Hematopoietic multipotent progenitor cell treated with erythropoietin and hydrocortisone succinate and interleukin-3 and kit ligand, for 6 days (in vitro differentiated cells): ENCODE measurements around the gene CFAP299.
"Not testable (repeated sequence)": the region's sequence is repeated elsewhere in the genome, so short reads cannot be mapped to it uniquely, and the experiment has no call there.

Source experiments
- DNase-seq: peaks from one replicate; pipeline ENCODE4 v3.0.0-alpha.2; 2015

Gene CFAP299

GRCh38 chr4:80393246-80393969, 57.9 kb downstream of the CFAP299 start:
- no peak for DNase-seq

- no peak for DNase-seq
Measured at GRCh38 chr4:80393970-80394250, 58.4 kb downstream of the CFAP299 start.

DNA sequence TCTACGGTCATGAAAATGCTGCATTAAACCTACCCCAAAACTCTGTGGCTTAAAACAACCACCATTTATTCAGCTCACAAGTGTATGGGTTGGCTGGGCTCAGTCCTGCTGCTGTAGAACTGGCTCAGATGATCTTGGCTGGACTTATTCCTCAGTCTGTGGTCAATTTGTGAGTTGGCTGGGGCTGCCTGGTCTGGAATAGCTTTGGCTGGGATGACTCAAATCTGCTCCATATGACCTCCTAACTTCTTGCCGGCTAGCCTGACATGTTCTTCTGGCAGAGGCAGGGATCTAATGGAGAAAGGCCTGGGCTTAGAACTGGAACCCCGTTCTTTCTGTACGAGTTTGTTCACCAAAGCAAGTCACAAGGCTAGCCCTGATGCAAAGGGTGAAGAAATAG, 71.7 kb downstream of the CFAP299 start:
- no peak for DNase-seq

DNA sequence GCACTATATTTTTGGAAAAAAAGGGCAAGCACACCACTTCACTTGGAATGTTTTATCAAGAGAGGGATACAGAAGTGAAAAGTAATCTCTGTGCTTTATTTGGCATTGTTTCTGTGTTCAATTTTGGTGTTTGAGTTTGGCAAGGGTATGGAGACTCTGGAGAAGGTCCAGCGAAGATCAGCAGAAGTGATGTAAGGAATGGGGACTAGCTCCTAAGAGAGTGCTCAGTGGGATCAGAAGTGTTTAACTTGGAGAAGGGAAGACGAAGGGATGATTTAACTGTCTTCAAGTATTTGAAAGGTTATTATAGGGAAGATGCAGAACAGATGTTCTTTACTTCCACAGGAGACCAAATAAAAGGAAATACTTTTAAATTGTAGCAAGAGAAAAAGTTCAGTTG, 74.3 kb downstream of the CFAP299 start:
- DNase-seq, result no peak

- no peak for DNase-seq
Measured at GRCh38 chr4:80412322-80412721, 76.8 kb downstream of the CFAP299 start.

- DNase-seq, result no peak
Measured at GRCh38 chr4:80413086-80413485, 77.6 kb downstream of the CFAP299 start.

GRCh38 chr4:80417019-80417418, 81.5 kb downstream of the CFAP299 start:
- DNase-seq, result no peak

DNA sequence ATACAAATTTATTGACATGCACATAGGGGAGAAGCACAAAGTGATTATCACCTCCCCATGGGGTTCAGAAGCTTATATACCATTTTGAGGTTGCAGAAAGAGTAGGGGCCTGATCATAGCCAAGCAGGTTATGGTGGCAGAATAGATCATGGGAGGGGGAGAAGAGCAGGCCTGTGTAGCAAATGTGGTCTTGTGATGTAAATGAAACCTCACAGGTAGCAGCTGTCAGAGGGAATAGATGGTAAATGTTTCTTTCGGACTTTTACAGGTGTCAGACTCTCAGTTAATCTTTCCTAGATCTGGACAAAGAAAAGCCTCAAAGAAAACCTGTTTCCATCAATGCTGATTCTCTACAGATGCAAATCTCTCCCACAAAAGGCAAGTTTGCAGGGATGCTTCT, 84.4 kb downstream of the CFAP299 start:
- DNase-seq, result no peak

DNA sequence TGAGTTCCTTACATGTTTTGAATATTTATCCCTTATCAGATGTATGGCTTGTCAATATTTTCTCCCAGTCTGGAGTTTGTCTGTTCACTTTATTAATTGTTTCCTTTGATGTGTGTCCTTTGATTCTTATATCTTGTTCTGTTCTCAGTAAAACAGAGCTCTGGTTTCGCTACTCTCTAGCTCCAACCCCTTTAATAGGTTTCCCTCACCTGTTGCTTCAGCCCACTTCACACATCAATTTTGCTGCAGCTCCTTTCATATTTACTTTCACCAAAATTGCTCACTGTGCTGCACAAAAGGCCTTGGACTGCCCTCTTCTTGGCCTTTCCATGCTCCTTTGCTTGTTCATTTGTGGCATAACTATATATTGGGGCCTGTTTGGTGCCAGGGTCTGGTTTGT, 85.1 kb downstream of the CFAP299 start:
- DNase-seq, result no peak

DNA sequence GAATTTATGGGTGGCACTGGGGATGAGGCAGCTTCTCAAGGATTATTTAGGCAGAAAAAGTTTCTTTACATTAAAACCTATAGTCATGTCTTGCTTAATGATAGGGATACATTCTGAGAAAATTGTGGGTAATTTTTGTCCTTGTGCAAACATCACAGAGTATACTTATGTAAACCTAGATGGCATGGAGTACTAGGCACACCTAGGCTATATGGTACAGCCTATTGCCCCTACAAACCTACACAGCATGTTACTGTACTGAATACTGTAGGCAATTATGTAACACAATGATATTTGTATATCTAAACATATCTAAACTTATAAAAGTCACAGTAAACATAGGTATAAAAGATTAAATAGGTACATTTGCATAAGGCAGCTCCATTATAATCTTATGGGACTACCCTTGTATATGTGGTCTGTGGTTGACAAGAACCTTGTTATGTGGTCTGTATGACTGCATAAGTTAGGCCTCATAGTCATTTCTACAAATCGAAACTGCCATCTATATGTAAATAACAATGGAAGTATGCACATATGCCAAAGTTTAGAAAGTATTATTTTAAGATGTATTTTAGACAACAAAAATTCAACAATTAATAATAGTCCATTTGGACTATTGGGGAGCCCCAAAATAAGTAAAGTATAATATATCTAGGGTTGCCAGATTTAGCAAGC, 87.3 kb downstream of the CFAP299 start:
- DNase-seq, result no peak

DNA sequence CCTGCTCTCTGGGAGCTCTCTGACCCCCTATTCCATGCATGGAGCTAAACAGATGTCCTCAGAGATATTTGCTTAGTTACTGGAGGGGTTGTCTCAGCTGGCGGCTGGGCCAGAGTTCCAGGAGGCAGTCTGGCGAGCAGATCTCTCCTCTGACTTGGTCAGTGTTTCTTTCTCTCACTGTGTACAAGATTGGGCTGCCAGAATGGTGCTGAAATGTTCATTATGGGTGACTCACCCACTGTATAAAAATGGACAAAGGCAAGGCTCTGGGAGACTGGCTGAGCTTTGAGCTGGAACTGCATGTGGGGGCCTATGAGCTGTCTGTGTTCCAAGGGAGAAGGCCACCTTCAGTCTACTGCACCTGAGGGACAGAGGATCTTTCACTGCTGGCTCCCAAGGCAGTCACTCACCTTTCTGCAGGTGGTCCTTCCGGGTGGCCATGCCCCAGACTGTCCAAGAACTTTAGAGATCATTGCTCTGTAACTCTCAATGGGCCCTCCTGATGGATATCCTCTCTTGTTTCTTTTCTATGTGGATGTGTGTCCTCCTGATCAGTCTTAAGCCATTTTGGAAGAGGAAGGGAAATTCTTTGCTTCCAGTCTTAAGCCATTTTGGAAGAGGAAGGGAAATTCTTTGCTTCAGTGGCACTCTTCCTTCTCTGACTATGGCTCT, 88.2 kb downstream of the CFAP299 start:
- DNase-seq, result no peak

- DNase-seq, result no peak
Measured at GRCh38 chr4:80424225-80424581, 88.7 kb downstream of the CFAP299 start.

- DNase-seq, result no peak
Measured at GRCh38 chr4:80425124-80426100, 89.9 kb downstream of the CFAP299 start.

GRCh38 chr4:80431203-80431965, 95.9 kb downstream of the CFAP299 start:
- no peak for DNase-seq

DNA sequence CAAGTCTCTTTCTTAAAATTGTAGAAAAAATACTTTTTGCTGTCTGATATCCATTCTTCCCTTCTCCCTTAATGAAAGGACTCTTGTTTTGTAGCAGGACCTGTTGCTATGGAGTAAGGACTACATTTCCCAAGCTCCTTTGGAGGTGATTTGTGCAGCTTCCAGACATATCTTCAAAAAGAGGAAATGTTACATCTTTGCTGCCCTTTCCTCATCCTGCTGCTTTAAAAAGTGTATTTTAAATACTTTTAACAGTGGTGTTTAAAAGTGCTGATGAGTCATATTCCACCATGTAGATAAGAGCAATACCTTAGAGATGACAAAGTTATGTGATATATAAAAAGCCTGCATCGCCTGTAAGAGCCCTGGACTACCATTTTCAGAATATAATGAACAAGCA, 98.7 kb downstream of the CFAP299 start:
- no peak for DNase-seq

DNA sequence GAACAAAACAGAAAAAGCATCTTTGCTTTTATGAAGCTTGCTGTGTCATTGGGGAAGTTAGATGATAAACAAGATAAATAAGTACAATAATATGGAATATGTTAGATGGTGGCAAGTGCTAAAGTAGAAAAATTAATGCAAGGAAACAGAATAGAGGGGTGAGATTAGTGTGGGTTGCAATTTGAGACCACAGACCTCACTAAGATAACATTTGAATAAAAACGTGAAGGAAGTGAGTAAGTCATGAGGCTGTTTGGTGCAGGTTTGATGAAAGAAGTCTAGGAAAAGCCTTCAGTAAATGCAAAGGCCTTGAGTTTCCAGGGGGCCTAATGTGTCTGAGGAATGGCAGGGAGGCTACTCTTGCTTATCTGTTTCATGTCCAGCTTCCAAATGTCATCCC, 102.5 kb downstream of the CFAP299 start:
- DNase-seq, result no peak

DNA sequence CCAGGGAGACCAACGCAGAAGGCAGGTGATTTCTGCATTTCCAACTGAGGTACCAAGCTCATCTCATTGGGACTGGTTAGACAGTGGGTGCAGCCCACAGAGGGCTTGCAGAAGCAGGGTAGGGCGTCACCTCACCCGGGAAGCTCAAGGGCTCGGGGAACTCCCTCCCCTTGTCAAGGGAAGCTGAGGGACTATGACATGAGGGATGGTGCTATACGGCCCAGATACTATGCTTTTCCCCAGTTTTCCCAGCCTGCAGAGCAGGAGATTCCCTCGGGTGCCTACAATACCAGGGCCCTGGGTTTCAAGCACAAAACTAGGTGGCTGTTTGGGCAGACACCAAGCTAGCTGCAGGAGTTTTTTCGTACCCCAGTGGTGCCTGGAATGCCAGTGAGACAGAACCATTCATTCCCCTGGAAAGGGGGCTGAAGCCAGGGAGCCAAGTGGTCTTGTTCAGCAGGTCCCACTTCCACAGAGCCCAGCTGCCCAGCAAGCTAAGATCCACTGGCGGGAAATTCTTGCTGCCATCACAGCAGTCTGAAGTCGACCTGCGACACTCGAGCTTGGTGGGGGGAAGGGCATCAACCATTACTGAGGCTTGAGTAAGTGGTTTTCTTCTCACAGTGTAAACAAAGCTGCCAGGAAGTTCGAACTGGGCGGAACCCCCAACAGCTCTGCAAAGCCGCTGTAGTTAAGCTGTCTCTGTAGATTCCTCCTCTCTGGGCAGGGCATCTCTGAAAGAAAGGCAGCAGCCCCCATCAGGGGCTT, 103.9 kb downstream of the CFAP299 start:
- not testable (repeated sequence) for DNase-seq

DNA sequence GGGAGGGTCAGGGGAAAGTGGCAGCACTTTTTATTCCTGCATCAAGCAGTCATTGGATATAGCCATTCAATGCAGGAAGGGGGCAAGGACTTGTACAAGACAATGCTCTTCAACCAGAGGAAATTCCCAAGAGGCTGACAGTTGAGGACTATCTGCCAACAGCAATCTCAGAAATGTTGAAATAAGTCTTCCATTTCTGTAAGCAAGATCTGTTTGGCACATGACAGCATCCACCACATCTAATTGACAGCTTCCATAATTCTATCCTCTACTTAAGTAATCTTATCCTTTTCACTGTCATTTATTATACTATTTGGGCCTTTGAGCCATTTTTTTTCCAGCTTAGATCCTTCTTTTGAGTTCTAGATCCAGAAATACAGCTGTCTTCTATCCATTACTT, 110.7 kb downstream of the CFAP299 start:
- no peak for DNase-seq

DNA sequence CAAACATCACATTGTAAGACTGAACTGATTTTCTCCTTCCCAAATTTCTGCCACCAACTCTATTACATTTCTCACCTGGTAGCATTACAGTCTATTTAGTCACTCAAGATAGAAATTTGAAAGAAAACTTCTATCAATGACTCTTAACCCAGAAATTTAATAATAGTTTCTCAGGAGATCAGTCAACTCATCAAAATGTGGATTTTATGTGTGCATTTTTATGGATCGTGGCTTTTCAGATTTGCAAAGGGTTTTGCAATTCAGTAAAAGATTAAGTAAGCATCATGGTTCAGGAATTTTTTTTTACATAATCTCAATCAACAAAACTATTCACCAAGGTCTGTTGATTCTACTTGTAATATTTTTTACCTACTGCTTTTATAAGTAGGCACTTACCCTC, 111.1 kb downstream of the CFAP299 start:
- no peak for DNase-seq

- DNase-seq, result no peak
Measured at GRCh38 chr4:80447493-80447892, 112.0 kb downstream of the CFAP299 start.

DNA sequence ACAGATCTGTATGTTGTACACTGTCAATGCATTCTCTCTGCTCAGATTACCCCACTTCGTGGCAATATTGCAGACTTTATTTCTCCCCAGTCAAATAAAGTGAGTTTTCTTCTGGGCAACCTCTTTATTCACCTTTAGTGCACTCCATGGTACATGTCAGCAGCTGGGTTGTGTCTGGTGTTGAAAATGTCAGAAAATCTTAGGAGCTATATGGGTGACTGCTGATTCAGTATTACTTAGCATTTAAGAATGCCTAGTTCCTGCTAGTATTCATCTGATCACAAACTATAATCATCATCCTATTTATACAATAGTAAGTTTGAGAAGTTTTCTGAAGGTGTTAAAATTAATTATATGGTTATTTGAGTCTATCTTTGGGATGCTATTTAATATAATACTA, 112.5 kb downstream of the CFAP299 start:
- no peak for DNase-seq

GRCh38 chr4:80452055-80452454, 116.5 kb downstream of the CFAP299 start:
- no peak for DNase-seq
